H1 (cell line): ENCODE data around the gene CYSRT1. TPM values are rescaled to one million over a fixed set of nuclear protein-coding genes. Genes with fewer than 3 reads are reported as not detected.

ENCODE experiments used
- CTCF ChIA-PET: fragments of 300-600 bp; sonication (Branson Sonifier 250); formaldehyde crosslinking; loops from one replicate; lab custom pipeline; 2021; ENCODE audit not compliant: partially characterized antibody; lab: Charles Lee
- POLR2A ChIA-PET: fragments of 300-600 bp; sonication (Branson Sonifier 250); formaldehyde crosslinking; loops from one replicate; lab custom pipeline; 2021; ENCODE audit warnings: inconsistent platforms; ENCODE audit not compliant: partially characterized antibody; lab: Charles Lee
- DNase-seq, 2 experiments: peaks; one replicate each; pipeline versions ENCODE4 v3.0.0 to v3.0.0-alpha.2; 2010 to 2022; ENCODE audit warnings: low spot score in 2 of 2, low read depth in 1 of 2, mixed read lengths in 1 of 2
- FAIRE-seq: peaks from 2 replicates; lab custom pipeline; 2011; peaks lifted over from hg19 to GRCh38; lab: Jason Lieb, UNC
- H2AFZ ChIP-seq: 2 replicates; pipeline ENCODE4 v1.8.1; 2012; ENCODE audit warnings: low read length, inconsistent platforms
- H2AK5ac ChIP-seq: 2 replicates; pipeline ENCODE4 v1.6.1; 2013; ENCODE audit warnings: low read depth, low read length
- H2BK120ac ChIP-seq: replicated peaks from 2 replicates; pipeline ENCODE3; 2013; ENCODE audit warnings: low read depth, low read length, inconsistent platforms
- H2BK12ac ChIP-seq: 2 replicates; pipeline ENCODE4 v1.6.1; 2013; ENCODE audit warnings: low read depth, low read length
- H2BK15ac ChIP-seq: 2 replicates; pipeline ENCODE4 v1.6.1; 2013; ENCODE audit warnings: low read length
- H2BK20ac ChIP-seq: 2 replicates; pipeline ENCODE4 v1.6.1; 2013; ENCODE audit warnings: low read length
- H2BK5ac ChIP-seq: 2 replicates; pipeline ENCODE4 v1.6.1; 2013; ENCODE audit warnings: low read depth, low read length
- H3K14ac ChIP-seq: 2 replicates; pipeline ENCODE4 v1.6.1; 2013; ENCODE audit warnings: inconsistent platforms; ENCODE audit not compliant: insufficient read length
- H3K18ac ChIP-seq: 2 replicates; pipeline ENCODE4 v1.6.1; 2013; ENCODE audit warnings: low read length; ENCODE audit errors: extremely low read depth
- H3K23ac ChIP-seq: 2 replicates; pipeline ENCODE4 v1.6.1; 2013; ENCODE audit warnings: inconsistent platforms; ENCODE audit not compliant: insufficient read length
- H3K23me2 ChIP-seq: 2 replicates; pipeline ENCODE4 v1.6.1; 2013; ENCODE audit warnings: low read depth, low read length
- H3K27ac ChIP-seq: 2 replicates; pipeline ENCODE4 v1.6.1; 2011; ENCODE audit warnings: low read depth, low read length, inconsistent platforms
- H3K27me3 ChIP-seq, 4 experiments: replicated peaks in 1 of 4; 1 replicate in 1 of 4; 2 replicates in 3 of 4; pipeline versions ENCODE4 v1.6.1 to v1.8.1; 2011 to 2013; ENCODE audit warnings: low read length in 3 of 4, mild to moderate bottlenecking in 3 of 4, inconsistent platforms in 2 of 4, mixed read lengths in 2 of 4, moderate library complexity in 1 of 4; ENCODE audit not compliant: control insufficient read depth in 3 of 4, insufficient read depth in 3 of 4; ENCODE audit errors: extremely low read depth in 1 of 4
- H3K36me3 ChIP-seq, 4 experiments: 2 replicates each; pipeline versions ENCODE4 v1.6.1 to v1.8.1; 2011 to 2013; ENCODE audit warnings: mild to moderate bottlenecking in 4 of 4, low read length in 3 of 4, moderate library complexity in 2 of 4, control low read depth in 1 of 4, inconsistent platforms in 1 of 4; ENCODE audit not compliant: insufficient read depth in 4 of 4, control insufficient read depth in 2 of 4
- H3K4ac ChIP-seq: replicated peaks from 2 replicates; pipeline ENCODE3; 2013; ENCODE audit warnings: low read length, low read depth, mixed read lengths, inconsistent platforms; ENCODE audit not compliant: insufficient read length
- H3K4me1 ChIP-seq, 4 experiments: replicated peaks in 1 of 4; 1 replicate in 1 of 4; 2 replicates in 3 of 4; pipeline versions ENCODE4 v1.6.1 to v1.8.1; 2011 to 2013; ENCODE audit warnings: low read length in 3 of 4, inconsistent platforms in 2 of 4, mixed read lengths in 1 of 4; ENCODE audit not compliant: insufficient read depth in 4 of 4, control insufficient read depth in 3 of 4
- H3K4me2 ChIP-seq, 2 experiments: 2 replicates each; pipeline versions ENCODE4 v1.6.1 to v1.8.1; 2011 to 2013; ENCODE audit warnings: low read depth in 2 of 2, low read length in 2 of 2, control low read depth in 1 of 2, inconsistent platforms in 1 of 2, mild to moderate bottlenecking in 1 of 2; ENCODE audit not compliant: insufficient read depth in 1 of 2
- H3K4me3 ChIP-seq, 4 experiments: fragments of 200-600, 300-600 bp in 1 of 4; sonication (generic), shearing (Covaris generic), sonication (Bioruptor Twin) in 1 of 4; 2 replicates each; pipeline versions ENCODE4 v1.5.1 to v1.8.1; 2011 to 2016; ENCODE audit warnings: low read length in 4 of 4, low read depth in 3 of 4, control low read depth in 2 of 4, inconsistent platforms in 2 of 4, mild to moderate bottlenecking in 2 of 4, mixed read lengths in 1 of 4, moderate library complexity in 1 of 4; ENCODE audit not compliant: insufficient read depth in 2 of 4; ENCODE audit errors: extremely low read depth in 1 of 4
- H3K56ac ChIP-seq: replicated peaks from 2 replicates; pipeline ENCODE3; 2013; ENCODE audit warnings: low read depth, mild to moderate bottlenecking, mixed read lengths, low read length, inconsistent platforms; ENCODE audit not compliant: insufficient read length
- H3K79me1 ChIP-seq: 2 replicates; pipeline ENCODE4 v1.6.1; 2013; ENCODE audit warnings: low read depth, low read length, control low read depth
- H3K79me2 ChIP-seq, 2 experiments: 2 replicates each; pipeline versions ENCODE4 v1.6.1 to v1.8.1; 2012 to 2013; ENCODE audit warnings: low read length in 2 of 2, mild to moderate bottlenecking in 2 of 2, inconsistent platforms in 1 of 2; ENCODE audit not compliant: insufficient read depth in 2 of 2, control insufficient read depth in 1 of 2
- H3K9ac ChIP-seq, 4 experiments: replicated peaks in 1 of 4; 1 replicate in 1 of 4; 2 replicates in 3 of 4; pipeline versions ENCODE4 v1.6.1 to v1.8.1; 2011 to 2013; ENCODE audit warnings: low read depth in 3 of 4, low read length in 3 of 4, control low read depth in 2 of 4, mild to moderate bottlenecking in 2 of 4, moderate library complexity in 2 of 4, inconsistent platforms in 1 of 4; ENCODE audit errors: extremely low read depth in 1 of 4
- H3K9me3 ChIP-seq, 2 experiments: 2 replicates each; pipeline versions ENCODE4 v1.6.1 to v1.8.1; 2012 to 2013; ENCODE audit warnings: mild to moderate bottlenecking in 2 of 2, moderate library complexity in 2 of 2, control low read depth in 1 of 2, inconsistent platforms in 1 of 2, low read depth in 1 of 2, low read length in 1 of 2, mixed read lengths in 1 of 2; ENCODE audit not compliant: insufficient read depth in 2 of 2
- H4K20me1 ChIP-seq, 2 experiments: replicated peaks in 1 of 2; 2 replicates each; pipeline versions ENCODE3 to v1.8.1; 2011 to 2013; ENCODE audit warnings: inconsistent platforms in 2 of 2, low read length in 2 of 2, mild to moderate bottlenecking in 1 of 2; ENCODE audit not compliant: insufficient read depth in 2 of 2, control insufficient read depth in 1 of 2
- H4K5ac ChIP-seq: 2 replicates; pipeline ENCODE4 v1.6.1; 2013; ENCODE audit warnings: low read length, low read depth, mixed read lengths, inconsistent platforms; ENCODE audit not compliant: insufficient read length
- H4K8ac ChIP-seq: 2 replicates; pipeline ENCODE4 v1.8.0; 2013; ENCODE audit warnings: mild to moderate bottlenecking, moderate library complexity, low read length, inconsistent platforms; ENCODE audit not compliant: insufficient read depth; ENCODE audit errors: extremely low read depth
- H4K91ac ChIP-seq: replicated peaks from 2 replicates; pipeline ENCODE3; 2013; ENCODE audit warnings: low read length, mixed read lengths, inconsistent platforms; ENCODE audit not compliant: insufficient read length
- BRCA1 ChIP-seq: IDR thresholded peaks from 2 replicates; pipeline ENCODE4 v1.6.1; 2012; ENCODE audit warnings: low read depth, low read length, improper control_type of control experiment
- CEBPB ChIP-seq: IDR thresholded peaks from 2 replicates; pipeline ENCODE4 v1.6.1; 2012; ENCODE audit warnings: low read depth, low read length
- CHD2 ChIP-seq: IDR thresholded peaks from 2 replicates; pipeline ENCODE4 v1.6.1; 2012; ENCODE audit warnings: low read length, improper control_type of control experiment
- CTBP2 ChIP-seq: IDR thresholded peaks from 2 replicates; pipeline ENCODE4 v1.7.0; 2011; ENCODE audit warnings: borderline replicate concordance, mild to moderate bottlenecking, moderate library complexity, mixed read lengths, low read length; ENCODE audit not compliant: insufficient read depth, insufficient read length
- E2F6 ChIP-seq: IDR thresholded peaks from 2 replicates; pipeline ENCODE4 v1.6.1; 2012; ENCODE audit warnings: inconsistent platforms
- WGBS, 2 experiments: shearing (Covaris generic) in 1 of 2; methylation state at CpG; one replicate each; pipeline versions ENCODE4 v1.1.6 to v1.1.7; 2013 to 2015; ENCODE audit warnings: low lambda C conversion rate in 2 of 2, mixed read lengths in 2 of 2, inconsistent platforms in 1 of 2, low coverage in 1 of 2, missing lambda C conversion rate in 1 of 2; ENCODE audit not compliant: insufficient replicate concordance in 2 of 2, insufficient coverage in 1 of 2, insufficient read length in 1 of 2; ENCODE audit errors: extremely low coverage in 1 of 2, missing lambda C conversion rate in 1 of 2; 5-methylcytosine and 5-hydroxymethylcytosine counted together
- polyA plus RNA-seq, 7 experiments: library from polyadenylated mRNA; depleted of rRNA in 3 of 7; stranded (reverse) in 5 of 7; unstranded in 2 of 7; fragments of >200 nt in 5 of 7; fragments of 200-250 nt in 2 of 7; gene quantifications; 1 replicate in 5 of 7; 2 replicates in 1 of 7; 4 replicates in 1 of 7; pipeline versions ENCODE4 v1.2.1 to v1.2.3, GENCODE V29; 2011 to 2013; ENCODE audit warnings: missing spikeins in 2 of 7, mixed read lengths in 2 of 7
- total RNA-seq: library from RNA; stranded (reverse); fragmentation: NEBNext Ultra II Directional; extraction: Animal tissue kit (Norgen Biotek cat#: 25700); gene quantifications from 2 replicates; pipeline ENCODE4 v1.2.1, GENCODE V29; 2021

Gene CYSRT1
- total and polyA plus RNA-seq, 2 of the 8 experiments (the other 6 are each of a cell fraction or from before 2014, with no cell fraction given): 1.0 to 6.5 TPM

- Histone ChIP-seq H3K79me1 (no peaks in the 10 kb centered on the region), H2AK5ac (no peak overlapping the region), H4K5ac (no peak overlapping the region), H3K27ac (no peak overlapping the region), H3K36me3 (peaks cover 0 to 15% (median 12%) of the 10 kb centered on the region in 4 experiments; a peak in 6 of 8 replicates), H2BK12ac (no peak overlapping the region), H3K14ac (no peak overlapping the region), H3K79me2 (no peaks in the 10 kb centered on the region), H2BK20ac (no peak overlapping the region), H3K4me1 (peaks cover 0 to 17% (median 11%) of the 10 kb centered on the region in 4 experiments; a peak in 6 of 7 replicates), H4K91ac (no peak overlapping the region), H2BK15ac (no peak overlapping the region), H3K4me2 (no peak overlapping the region), H2AFZ (no peak overlapping the region), H3K4ac (no peak overlapping the region), H3K9ac (no peak overlapping the region), H3K56ac (no peak overlapping the region), H3K9me3 (no peaks in the 10 kb centered on the region), H4K8ac (no peak overlapping the region; the same call in 1 of the 2 replicates), H3K18ac (no peak overlapping the region), H4K20me1 (peaks cover 4 to 9% of the 10 kb centered on the region in 2 experiments), H3K4me3 (no peak overlapping the region), H2BK120ac (no peak overlapping the region), H3K23me2 (peaks cover 2% of the 10 kb centered on the region; the same call in 1 of the 2 replicates), H3K23ac (no peak overlapping the region), H2BK5ac (peak overlapping the region; percentile 52; the same call in 1 of the 2 replicates), H3K27me3 (no peaks in the 10 kb centered on the region)
- WGBS, 2 experiments: 92% methylated on average over 32 of the region's 39 CpGs; no CpG with 5 or more reads in 1 of the 2 experiments
- FAIRE-seq (no peak), DNase-seq (no peak)
- POLR2A ChIA-PET: interaction anchor here (1.0 to 47.8 kb wide), 5 partner anchors 9 to 37 kb away, joined by 3 to 1462 read pairs (median 4); partner anchors contain the start of genes CYSRT1, NDOR1, NELFB and NRARP
- CTCF ChIA-PET: interaction anchor here (0.6 to 2.2 kb wide), 7 partner anchors 8 to 35 kb away, joined by 3 to 8 read pairs (median 3); partner anchors contain the start of gene NELFB
- TF ChIP-seq CHD2 (no peak), E2F6 (no peak), CTBP2 (no peak), CEBPB (no peak), BRCA1 (no peak)
Observed at GRCh38 chr9:137272241-137273094, 47.5 kb downstream of the CYSRT1 start.
